Measurements from ENCODE around the gene PCDHGA9. TPM values are rescaled to one million over a fixed set of nuclear protein-coding genes. Genes with fewer than 3 reads are reported as not detected.
A peak's percentile ranks its signal among the peaks of the same experiment; 100 is the strongest.
"Not testable (repeated sequence)": the region's sequence is repeated elsewhere in the genome, so short reads cannot be mapped to it uniquely, and the experiment has no call there.

PCDHGA9 gene
- polyA plus RNA-seq, 3 donors, result not detected

DNA sequence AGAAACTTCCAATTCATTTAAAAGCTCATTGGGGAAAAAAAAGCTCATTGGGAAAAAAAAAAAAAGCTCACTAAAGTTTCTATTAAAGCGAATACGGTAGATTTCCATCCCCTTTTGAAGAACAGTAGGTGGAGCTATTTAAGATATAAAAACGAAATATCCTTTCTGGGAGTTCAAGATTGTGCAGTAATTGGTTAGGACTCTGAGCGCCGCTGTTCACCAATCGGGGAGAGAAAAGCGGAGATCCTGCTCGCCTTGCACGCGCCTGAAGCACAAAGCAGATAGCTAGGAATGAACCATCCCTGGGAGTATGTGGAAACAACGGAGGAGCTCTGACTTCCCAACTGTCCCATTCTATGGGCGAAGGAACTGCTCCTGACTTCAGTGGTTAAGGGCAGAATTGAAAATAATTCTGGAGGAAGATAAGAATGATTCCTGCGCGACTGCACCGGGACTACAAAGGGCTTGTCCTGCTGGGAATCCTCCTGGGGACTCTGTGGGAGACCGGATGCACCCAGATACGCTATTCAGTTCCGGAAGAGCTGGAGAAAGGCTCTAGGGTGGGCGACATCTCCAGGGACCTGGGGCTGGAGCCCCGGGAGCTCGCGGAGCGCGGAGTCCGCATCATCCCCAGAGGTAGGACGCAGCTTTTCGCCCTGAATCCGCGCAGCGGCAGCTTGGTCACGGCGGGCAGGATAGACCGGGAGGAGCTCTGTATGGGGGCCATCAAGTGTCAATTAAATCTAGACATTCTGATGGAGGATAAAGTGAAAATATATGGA is 27.9 kb downstream of the PCDHGA9 start, which contains the start of gene PCDHGA12:
Gene PCDHGA12 (plus strand): TSS at position 176 of the 782 bp plus-strand sequence. CDS start 253 bp downstream, at position 429.
- Histone ChIP-seq H3K36me3 (replicated peaks in 1 of 2; ENCODE audit: control insufficient read depth in 1 of 2, insufficient read depth in 2 of 2, low read length in 2 of 2) (no peaks in the 10 kb centered on the region), H3K4me1 (ENCODE audit: control insufficient read depth in 1 of 2, insufficient read depth in 2 of 2, low read length in 2 of 2) (peaks cover 17 to 19% of the 10 kb centered on the region in 2 donors), H3K9me3 (replicated peaks in 1 of 2; ENCODE audit: control insufficient read depth in 1 of 2, insufficient read depth in 1 of 2, low read length in 2 of 2) (peaks cover 47 to 49% of the 10 kb centered on the region in 2 donors), H3K4me2 (replicated peaks; ENCODE audit: extremely low read depth, low read length, poor library complexity, severe bottlenecking) (peak within 1 kb of the TSS; percentile 64), H4K20me1 (ENCODE audit: insufficient read depth, low read length) (no peaks in the 10 kb centered on the region), H3K9ac (ENCODE audit: insufficient read depth, low read length, poor library complexity, severe bottlenecking) (peak within 1 kb of the TSS; percentile 5), H3K27me3 (ENCODE audit: control insufficient read depth in 2 of 2, insufficient read depth in 2 of 2, low read length in 2 of 2) (peaks cover 41 to 93% of the 10 kb centered on the region in 2 donors), H3K27ac (ENCODE audit: low read depth in 1 of 2, low read length in 2 of 2) (no peak within 1 kb of the TSS), H3K79me2 (ENCODE audit: insufficient read depth, low read length) (no peaks in the 10 kb centered on the region), H3K4me3 (replicated peaks in 1 of 3; ENCODE audit: low read depth in 2 of 3, low read length in 3 of 3) (peak within 1 kb of the TSS; percentile 2 to 72 (median 23)), H2AFZ (ENCODE audit: insufficient read depth, low read depth, low read length, poor library complexity, severe bottlenecking) (peak within 1 kb of the TSS; percentile 68)
- H3K36me3 Mint-ChIP-seq, result peaks cover 20 to 22% of the 10 kb centered on the region in 2 donors
- peak; percentile 37 to 59 (median 42) for DNase-seq
- peak within 1 kb of the TSS; percentile 53 to 84 for H3K4me3 Mint-ChIP-seq
- intact Hi-C loops (cut with micrococcal nuclease), result no loop called here
- peaks cover 63 to 78% (median 75%) of the 10 kb centered on the region in 3 donors for H3K27me3 Mint-ChIP-seq (ENCODE audit: low read depth in 3 of 3)
- WGBS (ENCODE audit: insufficient coverage), result 19% methylated on average over 23 of the region's 33 CpGs
- H3K9me3 Mint-ChIP-seq, result peaks cover 25 to 63% (median 47%) of the 10 kb centered on the region in 7 donors
- peaks cover 21% of the 10 kb centered on the region for H3K4me1 Mint-ChIP-seq
- TF ChIP-seq, protein P1, sequence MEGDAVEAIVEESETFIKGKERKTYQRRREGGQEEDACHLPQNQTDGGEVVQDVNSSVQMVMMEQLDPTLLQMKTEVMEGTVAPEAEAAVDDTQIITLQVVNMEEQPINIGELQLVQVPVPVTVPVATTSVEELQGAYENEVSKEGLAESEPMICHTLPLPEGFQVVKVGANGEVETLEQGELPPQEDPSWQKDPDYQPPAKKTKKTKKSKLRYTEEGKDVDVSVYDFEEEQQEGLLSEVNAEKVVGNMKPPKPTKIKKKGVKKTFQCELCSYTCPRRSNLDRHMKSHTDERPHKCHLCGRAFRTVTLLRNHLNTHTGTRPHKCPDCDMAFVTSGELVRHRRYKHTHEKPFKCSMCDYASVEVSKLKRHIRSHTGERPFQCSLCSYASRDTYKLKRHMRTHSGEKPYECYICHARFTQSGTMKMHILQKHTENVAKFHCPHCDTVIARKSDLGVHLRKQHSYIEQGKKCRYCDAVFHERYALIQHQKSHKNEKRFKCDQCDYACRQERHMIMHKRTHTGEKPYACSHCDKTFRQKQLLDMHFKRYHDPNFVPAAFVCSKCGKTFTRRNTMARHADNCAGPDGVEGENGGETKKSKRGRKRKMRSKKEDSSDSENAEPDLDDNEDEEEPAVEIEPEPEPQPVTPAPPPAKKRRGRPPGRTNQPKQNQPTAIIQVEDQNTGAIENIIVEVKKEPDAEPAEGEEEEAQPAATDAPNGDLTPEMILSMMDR (IDR thresholded peaks at IDR 0.05), result peak; percentile 68
- peak within 1 kb of the TSS in 3 of 7 donors; percentile 23 to 50 (median 45) for H3K27ac Mint-ChIP-seq

DNA sequence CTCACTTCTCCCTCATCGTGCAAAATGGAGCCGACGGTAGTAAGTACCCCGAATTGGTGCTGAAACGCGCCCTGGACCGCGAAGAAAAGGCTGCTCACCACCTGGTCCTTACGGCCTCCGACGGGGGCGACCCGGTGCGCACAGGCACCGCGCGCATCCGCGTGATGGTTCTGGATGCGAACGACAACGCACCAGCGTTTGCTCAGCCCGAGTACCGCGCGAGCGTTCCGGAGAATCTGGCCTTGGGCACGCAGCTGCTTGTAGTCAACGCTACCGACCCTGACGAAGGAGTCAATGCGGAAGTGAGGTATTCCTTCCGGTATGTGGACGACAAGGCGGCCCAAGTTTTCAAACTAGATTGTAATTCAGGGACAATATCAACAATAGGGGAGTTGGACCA is 28.7 kb downstream of the PCDHGA9 start:
- peak overlapping the region in 1 of 7 donors; percentile 19 for H3K27ac Mint-ChIP-seq
- Histone ChIP-seq H3K4me1 (ENCODE audit: control insufficient read depth in 1 of 2, insufficient read depth in 2 of 2, low read length in 2 of 2) (peaks cover 17 to 19% of the 10 kb centered on the region in 2 donors), H2AFZ (ENCODE audit: insufficient read depth, low read depth, low read length, poor library complexity, severe bottlenecking) (peak overlapping the region; percentile 68), H3K27ac (ENCODE audit: low read depth in 1 of 2, low read length in 2 of 2) (no peak overlapping the region), H3K27me3 (ENCODE audit: control insufficient read depth in 2 of 2, insufficient read depth in 2 of 2, low read length in 2 of 2) (peaks cover 41 to 93% of the 10 kb centered on the region in 2 donors), H3K9me3 (replicated peaks in 1 of 2; ENCODE audit: control insufficient read depth in 1 of 2, insufficient read depth in 1 of 2, low read length in 2 of 2) (peaks cover 47 to 49% of the 10 kb centered on the region in 2 donors), H3K4me3 (replicated peaks in 1 of 3; ENCODE audit: low read depth in 2 of 3, low read length in 3 of 3) (peak overlapping the region in 2 of 3 experiments; percentile 23 to 72), H3K4me2 (replicated peaks; ENCODE audit: extremely low read depth, low read length, poor library complexity, severe bottlenecking) (peak overlapping the region; percentile 64), H3K79me2 (ENCODE audit: insufficient read depth, low read length) (no peaks in the 10 kb centered on the region), H3K9ac (ENCODE audit: insufficient read depth, low read length, poor library complexity, severe bottlenecking) (no peak overlapping the region), H3K36me3 (replicated peaks in 1 of 2; ENCODE audit: control insufficient read depth in 1 of 2, insufficient read depth in 2 of 2, low read length in 2 of 2) (no peaks in the 10 kb centered on the region), H4K20me1 (ENCODE audit: insufficient read depth, low read length) (no peaks in the 10 kb centered on the region)
- peaks cover 20 to 22% of the 10 kb centered on the region in 2 donors for H3K36me3 Mint-ChIP-seq
- H3K4me1 Mint-ChIP-seq, result peaks cover 21% of the 10 kb centered on the region
- H3K27me3 Mint-ChIP-seq (ENCODE audit: low read depth in 3 of 3), result peaks cover 58 to 74% (median 68%) of the 10 kb centered on the region in 3 donors
- intact Hi-C loops (cut with micrococcal nuclease), result no loop called here
- TF ChIP-seq, protein P1 (IDR thresholded peaks at IDR 0.05), result no peak
- 13% methylated on average over 37 of the region's 37 CpGs for WGBS (ENCODE audit: insufficient coverage)
- H3K9me3 Mint-ChIP-seq, result peaks cover 25 to 58% (median 44%) of the 10 kb centered on the region in 7 donors
- H3K4me3 Mint-ChIP-seq, result peak overlapping the region; percentile 53 to 84
- peak in 2 of 3 donors; percentile 15 to 36 for DNase-seq

DNA sequence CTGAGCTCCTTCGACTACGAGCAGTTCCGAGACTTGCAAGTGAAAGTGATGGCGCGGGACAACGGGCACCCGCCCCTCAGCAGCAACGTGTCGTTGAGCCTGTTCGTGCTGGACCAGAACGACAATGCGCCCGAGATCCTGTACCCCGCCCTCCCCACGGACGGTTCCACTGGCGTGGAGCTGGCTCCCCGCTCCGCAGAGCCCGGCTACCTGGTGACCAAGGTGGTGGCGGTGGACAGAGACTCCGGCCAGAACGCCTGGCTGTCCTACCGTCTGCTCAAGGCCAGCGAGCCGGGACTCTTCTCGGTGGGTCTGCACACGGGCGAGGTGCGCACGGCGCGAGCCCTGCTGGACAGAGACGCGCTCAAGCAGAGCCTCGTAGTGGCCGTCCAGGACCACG is 29.7 kb downstream of the PCDHGA9 start:
- H3K36me3 Mint-ChIP-seq, result peaks cover 20 to 22% of the 10 kb centered on the region in 2 donors
- peak overlapping the region in 1 of 2 donors; percentile 84 for H3K4me3 Mint-ChIP-seq
- H3K4me2 ChIP-seq (replicated peaks; ENCODE audit: extremely low read depth, low read length, poor library complexity, severe bottlenecking); H4K20me1 ChIP-seq (ENCODE audit: insufficient read depth, low read length); H3K27ac Mint-ChIP-seq; H3K79me2 ChIP-seq (ENCODE audit: insufficient read depth, low read length); DNase-seq; H2AFZ ChIP-seq (ENCODE audit: insufficient read depth, low read depth, low read length, poor library complexity, severe bottlenecking); H3K36me3 ChIP-seq (replicated peaks in 1 of 2; ENCODE audit: control insufficient read depth in 1 of 2, insufficient read depth in 2 of 2, low read length in 2 of 2); intact Hi-C loops (cut with micrococcal nuclease); H3K9ac ChIP-seq (ENCODE audit: insufficient read depth, low read length, poor library complexity, severe bottlenecking); H3K27ac ChIP-seq (ENCODE audit: low read depth in 1 of 2, low read length in 2 of 2): not testable (repeated sequence)
- WGBS (ENCODE audit: insufficient coverage), result 36% methylated on average over 19 of the region's 38 CpGs
- H3K9me3 Mint-ChIP-seq, result peaks cover 25 to 54% (median 42%) of the 10 kb centered on the region in 7 donors
- H3K4me1 Mint-ChIP-seq, result peaks cover 21% of the 10 kb centered on the region
- peaks cover 49 to 66% (median 62%) of the 10 kb centered on the region in 3 donors for H3K27me3 Mint-ChIP-seq (ENCODE audit: low read depth in 3 of 3)
- peaks cover 33 to 93% of the 10 kb centered on the region in 2 donors for H3K27me3 ChIP-seq (ENCODE audit: control insufficient read depth in 2 of 2, insufficient read depth in 2 of 2, low read length in 2 of 2)
- peak overlapping the region in 1 of 3 experiments; percentile 72 for H3K4me3 ChIP-seq (replicated peaks in 1 of 3; ENCODE audit: low read depth in 2 of 3, low read length in 3 of 3)
- H3K4me1 ChIP-seq (ENCODE audit: control insufficient read depth in 1 of 2, insufficient read depth in 2 of 2, low read length in 2 of 2), result peaks cover 17 to 19% of the 10 kb centered on the region in 2 donors
- H3K9me3 ChIP-seq (replicated peaks in 1 of 2; ENCODE audit: control insufficient read depth in 1 of 2, insufficient read depth in 1 of 2, low read length in 2 of 2), result peaks cover 41% of the 10 kb centered on the region in 2 donors
